ENCODE results near the gene GHR. TPM values are rescaled to one million over a fixed set of nuclear protein-coding genes. Genes with fewer than 3 reads are reported as not detected.

The GHR gene
- total RNA-seq, 2 experiments from 2014 or later = not detected

DNA sequence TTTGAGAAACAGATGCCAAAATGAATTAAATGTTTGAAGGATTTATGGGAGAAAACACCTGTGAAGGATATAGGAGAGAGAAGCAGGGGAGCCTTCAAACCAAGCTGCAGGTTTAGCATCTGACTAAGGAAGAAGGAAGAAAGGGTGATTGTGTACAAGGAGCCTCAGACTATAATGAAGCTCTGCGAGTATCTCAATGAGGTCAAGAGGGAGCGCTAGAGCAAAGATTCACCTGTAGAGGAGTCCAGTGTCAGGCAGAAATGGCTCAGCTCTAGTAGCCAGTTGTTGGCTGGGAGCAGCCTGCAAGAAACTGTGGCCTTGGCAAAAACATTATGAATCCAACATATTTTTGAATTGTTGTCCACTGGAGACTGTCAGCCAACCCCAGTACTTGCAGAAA, 20.0 kb upstream of the GHR start:
- CTCF ChIA-PET (ENCODE audit: unreplicated experiment) = no interaction called here
- intact Hi-C loops (cut with micrococcal nuclease; ENCODE audit: unreplicated experiment) = no loop called here

DNA sequence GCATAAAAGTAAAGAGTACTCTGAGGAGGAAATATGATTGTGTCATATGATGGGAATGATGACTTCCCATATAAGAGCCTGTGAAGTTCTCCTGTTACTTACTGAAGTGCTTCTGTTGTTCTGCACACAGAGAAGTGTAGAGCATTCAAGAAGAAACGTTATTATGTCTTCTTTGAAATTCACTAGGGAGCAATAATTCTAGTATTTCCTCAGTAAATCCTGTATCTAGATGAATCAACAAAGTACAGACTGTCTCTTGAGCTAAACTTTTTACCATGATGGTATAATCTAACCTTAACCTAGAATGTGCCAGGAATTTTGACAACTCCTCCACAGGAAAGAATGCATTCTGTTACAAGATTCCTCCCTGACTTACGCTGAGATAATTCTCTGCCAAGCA, 18.9 kb upstream of the GHR start:
- Histone ChIP-seq H3K4me1 (ENCODE audit: insufficient read depth, low read length, poor library complexity, severe bottlenecking) (no peaks in the 10 kb centered on the region), H3K4me2 (ENCODE audit: low read length) (no peak overlapping the region), H4K20me1 (ENCODE audit: insufficient read depth, low read length) (no peaks in the 10 kb centered on the region), H3K9me3 (ENCODE audit: low read length) (no peaks in the 10 kb centered on the region), H3K79me2 (ENCODE audit: insufficient read depth, low read depth, low read length) (no peaks in the 10 kb centered on the region), H3K27ac (ENCODE audit: low read depth, low read length, poor library complexity, severe bottlenecking) (no peak overlapping the region), H3K9me2 (ENCODE audit: insufficient read depth, low read length) (no peaks in the 10 kb centered on the region), H3K4me3 (ENCODE audit: low read depth, low read length, poor library complexity, severe bottlenecking) (no peak overlapping the region), H2AFZ (ENCODE audit: low read length) (no peak overlapping the region), H3K36me3 (ENCODE audit: insufficient read depth, low read length) (no peaks in the 10 kb centered on the region)
- DNase-seq (ENCODE audit: low spot score) = no peak
- ChIA-PET CTCF (ENCODE audit: unreplicated experiment) (no interaction called here), POLR2A (no interaction called here)
- no peak for TF ChIP-seq EZH2phosphoT487 (IDR thresholded peaks at IDR 0.05; ENCODE audit: borderline replicate concordance, low read depth, low read length)
- TF ChIP-seq, protein P1, sequence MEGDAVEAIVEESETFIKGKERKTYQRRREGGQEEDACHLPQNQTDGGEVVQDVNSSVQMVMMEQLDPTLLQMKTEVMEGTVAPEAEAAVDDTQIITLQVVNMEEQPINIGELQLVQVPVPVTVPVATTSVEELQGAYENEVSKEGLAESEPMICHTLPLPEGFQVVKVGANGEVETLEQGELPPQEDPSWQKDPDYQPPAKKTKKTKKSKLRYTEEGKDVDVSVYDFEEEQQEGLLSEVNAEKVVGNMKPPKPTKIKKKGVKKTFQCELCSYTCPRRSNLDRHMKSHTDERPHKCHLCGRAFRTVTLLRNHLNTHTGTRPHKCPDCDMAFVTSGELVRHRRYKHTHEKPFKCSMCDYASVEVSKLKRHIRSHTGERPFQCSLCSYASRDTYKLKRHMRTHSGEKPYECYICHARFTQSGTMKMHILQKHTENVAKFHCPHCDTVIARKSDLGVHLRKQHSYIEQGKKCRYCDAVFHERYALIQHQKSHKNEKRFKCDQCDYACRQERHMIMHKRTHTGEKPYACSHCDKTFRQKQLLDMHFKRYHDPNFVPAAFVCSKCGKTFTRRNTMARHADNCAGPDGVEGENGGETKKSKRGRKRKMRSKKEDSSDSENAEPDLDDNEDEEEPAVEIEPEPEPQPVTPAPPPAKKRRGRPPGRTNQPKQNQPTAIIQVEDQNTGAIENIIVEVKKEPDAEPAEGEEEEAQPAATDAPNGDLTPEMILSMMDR (conservative IDR thresholded peaks at IDR 0.05; ENCODE audit: low read length) = no peak
- BruUV-seq (replicated peaks) = no TSS peak
- intact Hi-C loops (cut with micrococcal nuclease; ENCODE audit: unreplicated experiment) = no loop called here

More for the DNA sequence above, 20.0 kb upstream of the GHR start:
- no peaks in the 10 kb centered on the region for H4K20me1 ChIP-seq (ENCODE audit: insufficient read depth, low read length)
- H3K9me2 ChIP-seq (ENCODE audit: insufficient read depth, low read length) = no peaks in the 10 kb centered on the region
- no peak overlapping the region for H3K4me2 ChIP-seq (ENCODE audit: low read length)
- BruUV-seq (replicated peaks) = no TSS peak
- H3K4me3 ChIP-seq (ENCODE audit: low read depth, low read length, poor library complexity, severe bottlenecking) = no peak overlapping the region
- POLR2A ChIA-PET = no interaction called here
- DNase-seq (ENCODE audit: low spot score) = no peak
- H3K27ac ChIP-seq (ENCODE audit: low read depth, low read length, poor library complexity, severe bottlenecking) = no peak overlapping the region
- H3K79me2 ChIP-seq (ENCODE audit: insufficient read depth, low read depth, low read length) = no peaks in the 10 kb centered on the region
- H2AFZ ChIP-seq (ENCODE audit: low read length) = no peak overlapping the region
- TF ChIP-seq, protein P1 (conservative IDR thresholded peaks at IDR 0.05; ENCODE audit: low read length) = no peak
- TF ChIP-seq EZH2phosphoT487 (IDR thresholded peaks at IDR 0.05; ENCODE audit: borderline replicate concordance, low read depth, low read length) = no peak
- H3K9me3 ChIP-seq (ENCODE audit: low read length) = no peaks in the 10 kb centered on the region
- H3K4me1 ChIP-seq (ENCODE audit: insufficient read depth, low read length, poor library complexity, severe bottlenecking) = no peaks in the 10 kb centered on the region
- no peaks in the 10 kb centered on the region for H3K36me3 ChIP-seq (ENCODE audit: insufficient read depth, low read length)

DNA sequence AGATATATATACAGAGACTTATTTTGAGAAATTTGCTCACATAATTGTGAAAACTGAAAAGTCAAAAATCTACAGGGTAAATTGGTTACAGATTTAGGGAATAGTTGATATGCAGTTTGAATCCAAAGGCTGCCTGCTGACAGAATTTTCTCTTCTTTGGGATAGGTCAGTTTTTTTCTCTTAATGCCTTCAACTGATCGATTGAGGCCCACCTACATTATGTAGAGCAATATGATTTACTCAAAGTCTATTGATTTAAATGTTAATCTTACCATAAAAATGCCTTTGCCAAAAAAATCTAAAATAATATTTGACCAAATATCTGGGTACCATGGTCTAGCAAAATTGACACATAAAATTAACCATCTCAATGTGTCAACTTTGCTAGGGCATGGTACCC, 3.9 kb upstream of the GHR start:
- H3K27ac ChIP-seq (ENCODE audit: low read depth, low read length, poor library complexity, severe bottlenecking) = no peak overlapping the region
- no peaks in the 10 kb centered on the region for H3K9me3 ChIP-seq (ENCODE audit: low read length)
- no peak overlapping the region for H2AFZ ChIP-seq (ENCODE audit: low read length)
- ChIA-PET CTCF (ENCODE audit: unreplicated experiment) (no interaction called here), POLR2A (no interaction called here)
- H3K9me2 ChIP-seq (ENCODE audit: insufficient read depth, low read length) = no peaks in the 10 kb centered on the region
- no peak overlapping the region for H3K4me3 ChIP-seq (ENCODE audit: low read depth, low read length, poor library complexity, severe bottlenecking)
- no peaks in the 10 kb centered on the region for H3K4me1 ChIP-seq (ENCODE audit: insufficient read depth, low read length, poor library complexity, severe bottlenecking)
- no peaks in the 10 kb centered on the region for H3K36me3 ChIP-seq (ENCODE audit: insufficient read depth, low read length)
- intact Hi-C loops (cut with micrococcal nuclease; ENCODE audit: unreplicated experiment) = no loop called here
- DNase-seq (ENCODE audit: low spot score) = no peak
- no TSS peak for BruUV-seq (replicated peaks)
- TF ChIP-seq, protein P1 (conservative IDR thresholded peaks at IDR 0.05; ENCODE audit: low read length) = no peak
- no peak for TF ChIP-seq EZH2phosphoT487 (IDR thresholded peaks at IDR 0.05; ENCODE audit: borderline replicate concordance, low read depth, low read length)
- H4K20me1 ChIP-seq (ENCODE audit: insufficient read depth, low read length) = no peaks in the 10 kb centered on the region
- H3K79me2 ChIP-seq (ENCODE audit: insufficient read depth, low read depth, low read length) = no peaks in the 10 kb centered on the region
- no peak overlapping the region for H3K4me2 ChIP-seq (ENCODE audit: low read length)
